ENCODE measurements around the gene RNF214.
"Not testable (repeated sequence)": the region's sequence is repeated elsewhere in the genome, so short reads cannot be mapped to it uniquely, and the experiment has no call there.

Gene RNF214

GRCh38 chr11:117209351-117210125 is 22.9 kb upstream of the RNF214 start:
- not testable (repeated sequence) for DNase-seq (ENCODE audit: low read depth, low spot score); H3K4me3 ChIP-seq (ENCODE audit: low read length)

GRCh38 chr11:117210620-117211019 is 21.9 kb upstream of the RNF214 start:
- no peak overlapping the region for H3K4me3 ChIP-seq (ENCODE audit: low read length)
- no peak for DNase-seq (ENCODE audit: low read depth, low spot score)

GRCh38 chr11:117212697-117213355 is 19.6 kb upstream of the RNF214 start:
- no peak overlapping the region for H3K4me3 ChIP-seq (ENCODE audit: low read length)
- no peak for DNase-seq (ENCODE audit: low read depth, low spot score)

GRCh38 chr11:117214404-117215110 is 17.9 kb upstream of the RNF214 start:
- H3K4me3 ChIP-seq (ENCODE audit: low read length) = no peak overlapping the region
- no peak for DNase-seq (ENCODE audit: low read depth, low spot score)

- no peak overlapping the region for H3K4me3 ChIP-seq (ENCODE audit: low read length)
- DNase-seq (ENCODE audit: low read depth, low spot score) = no peak
Measured at GRCh38 chr11:117217141-117218084, 15.1 kb upstream of the RNF214 start.

- H3K4me3 ChIP-seq (ENCODE audit: low read length) = no peak overlapping the region
- no peak for DNase-seq (ENCODE audit: low read depth, low spot score)
Measured at GRCh38 chr11:117218133-117218915, 14.1 kb upstream of the RNF214 start.

- DNase-seq (ENCODE audit: low read depth, low spot score) = no peak
Measured at GRCh38 chr11:117219001-117219400, 13.5 kb upstream of the RNF214 start.

GRCh38 chr11:117219455-117219854 is 13.0 kb upstream of the RNF214 start:
- DNase-seq (ENCODE audit: low read depth, low spot score) = no peak
- no peak overlapping the region for H3K4me3 ChIP-seq (ENCODE audit: low read length)

More at GRCh38 chr11:117219001-117219400, 13.5 kb upstream of the RNF214 start:
- H3K4me3 ChIP-seq (ENCODE audit: low read length) = no peak overlapping the region

GRCh38 chr11:117219995-117220394 is 12.5 kb upstream of the RNF214 start:
- H3K4me3 ChIP-seq (ENCODE audit: low read length) = no peak overlapping the region
- DNase-seq (ENCODE audit: low read depth, low spot score) = no peak

- no peak overlapping the region for H3K4me3 ChIP-seq (ENCODE audit: low read length)
- no peak for DNase-seq (ENCODE audit: low read depth, low spot score)
Measured at GRCh38 chr11:117220568-117220967, 11.9 kb upstream of the RNF214 start.

- no peak overlapping the region for H3K4me3 ChIP-seq (ENCODE audit: low read length)
- DNase-seq (ENCODE audit: low read depth, low spot score) = no peak
Measured at GRCh38 chr11:117220999-117221774, 11.3 kb upstream of the RNF214 start.

GRCh38 chr11:117221775-117222517 is 10.5 kb upstream of the RNF214 start:
- no peak overlapping the region for H3K4me3 ChIP-seq (ENCODE audit: low read length)
- DNase-seq (ENCODE audit: low read depth, low spot score) = no peak

GRCh38 chr11:117222991-117223740 is 9.3 kb upstream of the RNF214 start:
- DNase-seq (ENCODE audit: low read depth, low spot score) = no peak
- no peak overlapping the region for H3K4me3 ChIP-seq (ENCODE audit: low read length)

GRCh38 chr11:117223741-117224689 is 8.5 kb upstream of the RNF214 start:
- H3K4me3 ChIP-seq (ENCODE audit: low read length) = no peak overlapping the region
- DNase-seq (ENCODE audit: low read depth, low spot score) = no peak

GRCh38 chr11:117225553-117226170 is 6.8 kb upstream of the RNF214 start:
- DNase-seq (ENCODE audit: low read depth, low spot score) = no peak
- H3K4me3 ChIP-seq (ENCODE audit: low read length) = no peak overlapping the region
